Neural progenitor cell (in vitro differentiated cells): ENCODE data around the gene REX1BD. TPM values are rescaled to one million over a fixed set of nuclear protein-coding genes. Genes with fewer than 3 reads are reported as not detected.

Experiments
- DNase-seq: peaks from one replicate; pipeline ENCODE4 v3.0.0-alpha.2; 2016; ENCODE audit warnings: low spot score
- H2AFZ ChIP-seq: fragments of 200-600 bp; sonication (generic); replicated peaks from 2 replicates; pipeline ENCODE4 v1.6.1; 2016; ENCODE audit warnings: antibody characterized with exemption
- H3F3A ChIP-seq: fragments of 200-600 bp; sonication (generic); 2 replicates; pipeline ENCODE4 v1.6.1; 2016; ENCODE audit warnings: antibody characterized with exemption, low read depth
- H3K27ac ChIP-seq: fragments of 200-600 bp; sonication (generic); 2 replicates; pipeline ENCODE4 v1.5.1; 2016; ENCODE audit warnings: mild to moderate bottlenecking
- H3K27me3 ChIP-seq: fragments of 200-600 bp; sonication (generic); 2 replicates; pipeline ENCODE4 v1.6.1; 2016; ENCODE audit warnings: mild to moderate bottlenecking, moderate library complexity
- H3K36me3 ChIP-seq: fragments of 200-600 bp; sonication (generic); 2 replicates; pipeline ENCODE4 v1.5.1; 2016
- H3K4me1 ChIP-seq: fragments of 200-600 bp; sonication (generic); 2 replicates; pipeline ENCODE4 v1.6.1; 2016; ENCODE audit warnings: mixed run types
- H3K4me2 ChIP-seq: fragments of 200-600 bp; sonication (generic); 2 replicates; pipeline ENCODE4 v1.6.1; 2016
- H3K4me3 ChIP-seq: fragments of 200-600 bp; sonication (generic); 2 replicates; pipeline ENCODE4 v1.5.1; 2016
- H3K79me2 ChIP-seq: fragments of 200-600 bp; sonication (generic); 2 replicates; pipeline ENCODE4 v1.6.1; 2016; ENCODE audit warnings: low read depth
- H3K9ac ChIP-seq: fragments of 200-600 bp; sonication (generic); 2 replicates; pipeline ENCODE4 v1.6.1; 2016
- H3K9me3 ChIP-seq: fragments of 200-600 bp; sonication (generic); 2 replicates; pipeline ENCODE4 v1.5.1; 2016; ENCODE audit warnings: low read depth
- H4K20me1 ChIP-seq: fragments of 200-600 bp; sonication (generic); 2 replicates; pipeline ENCODE4 v1.6.1; 2016; ENCODE audit warnings: low read depth
- H3K27ac Mint-ChIP-seq: 3 replicates; pipeline ENCODE4 v1.8.0; 2021; ENCODE audit warnings: mixed read lengths
- H3K27me3 Mint-ChIP-seq: 2 replicates; pipeline ENCODE4 v1.8.0; 2022; ENCODE audit warnings: low read depth, mild to moderate bottlenecking, inconsistent platforms, moderate library complexity, mixed read lengths; ENCODE audit not compliant: insufficient read depth
- H3K36me3 Mint-ChIP-seq: 3 replicates; pipeline ENCODE4 v1.8.0; 2021; ENCODE audit warnings: mixed read lengths
- H3K4me1 Mint-ChIP-seq: 3 replicates; pipeline ENCODE4 v1.8.0; 2021; ENCODE audit warnings: mixed read lengths
- H3K4me3 Mint-ChIP-seq: 3 replicates; pipeline ENCODE4 v1.8.0; 2021; ENCODE audit warnings: mild to moderate bottlenecking, moderate library complexity, mixed read lengths
- H3K9me3 Mint-ChIP-seq: 3 replicates; pipeline ENCODE4 v1.8.0; 2020; ENCODE audit warnings: mixed read lengths
- CTCF ChIP-seq: fragments of 200-600 bp; sonication (generic); IDR thresholded peaks from 2 replicates; pipeline ENCODE4 v1.5.1; 2017; ENCODE audit warnings: antibody characterized with exemption, mild to moderate bottlenecking
- EZH2 ChIP-seq: fragments of 200-600 bp; sonication (generic); IDR thresholded peaks from 2 replicates; pipeline ENCODE4 v1.6.1; 2017; ENCODE audit warnings: antibody characterized with exemption, mild to moderate bottlenecking, moderate library complexity
- EZH2phosphoT487 ChIP-seq: fragments of 200-600 bp; sonication (generic); IDR thresholded peaks from 2 replicates; pipeline ENCODE4 v1.6.1; 2017; ENCODE audit warnings: antibody characterized with exemption
- total RNA-seq: library from RNA; depleted of rRNA; stranded (reverse); fragments of >200 nt; gene quantifications from 2 replicates; pipeline ENCODE4 v1.2.3, GENCODE V29; 2015; ENCODE audit warnings: low replicate concordance

The REX1BD gene
- total RNA-seq, 1 donor from 2014 or later = 41.7 TPM

GRCh38 chr19:18603958-18604819 is 15.6 kb downstream of the REX1BD start:
- Histone ChIP-seq H3K27me3 (peaks cover 98% of the 10 kb centered on the region), H3K27ac (no peak overlapping the region), H3K9ac (no peak overlapping the region), H3K4me1 (peaks cover 21% of the 10 kb centered on the region), H2AFZ (no peak overlapping the region), H3F3A (peaks cover 39% of the 10 kb centered on the region), H3K9me3 (no peaks in the 10 kb centered on the region), H3K4me3 (peak overlapping the region; percentile 6), H3K79me2 (no peaks in the 10 kb centered on the region), H3K36me3 (no peaks in the 10 kb centered on the region), H3K4me2 (peak overlapping the region; percentile 60), H4K20me1 (peaks cover 59% of the 10 kb centered on the region)
- Mint-ChIP-seq H3K27me3 (peaks cover 65% of the 10 kb centered on the region), H3K4me3 (peak overlapping the region; percentile 43), H3K36me3 (peaks cover 2% of the 10 kb centered on the region), H3K4me1 (peaks cover 14% of the 10 kb centered on the region), H3K27ac (no peak overlapping the region), H3K9me3 (peaks cover 2% of the 10 kb centered on the region)
- TF ChIP-seq CTCF (no peak), EZH2 (peak; percentile 41), EZH2phosphoT487 (peak; percentile 54)
- DNase-seq = peak; percentile 68

DNA sequence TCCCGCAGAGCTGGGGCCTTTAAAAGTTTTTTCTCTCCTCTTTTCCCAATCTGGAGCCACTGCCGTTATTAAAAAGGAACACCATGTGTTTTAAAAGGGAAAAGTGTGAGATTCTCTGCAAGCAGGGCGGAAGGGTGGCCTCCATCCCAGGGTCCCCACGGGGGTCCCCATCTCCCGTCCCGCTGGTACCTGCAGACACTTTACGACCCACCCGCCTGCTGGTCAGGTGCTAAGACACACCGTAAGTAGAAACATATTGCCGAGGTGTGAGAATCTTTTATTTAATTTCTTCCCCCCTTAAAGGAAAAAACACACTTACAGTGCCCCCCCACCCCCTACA is 16.2 kb downstream of the REX1BD start:
- Histone ChIP-seq H3K27me3 (peaks cover 98% of the 10 kb centered on the region), H3K79me2 (no peaks in the 10 kb centered on the region), H3K9ac (no peak overlapping the region), H2AFZ (no peak overlapping the region), H3F3A (peaks cover 45% of the 10 kb centered on the region), H4K20me1 (peaks cover 65% of the 10 kb centered on the region), H3K4me2 (peak overlapping the region; percentile 60), H3K9me3 (no peaks in the 10 kb centered on the region), H3K4me3 (no peak overlapping the region), H3K27ac (no peak overlapping the region), H3K4me1 (peaks cover 21% of the 10 kb centered on the region), H3K36me3 (no peaks in the 10 kb centered on the region)
- H3K4me3 Mint-ChIP-seq = peak overlapping the region; percentile 43
- no peak overlapping the region for H3K27ac Mint-ChIP-seq
- no peak for DNase-seq
- H3K27me3 Mint-ChIP-seq = peaks cover 71% of the 10 kb centered on the region
- TF ChIP-seq EZH2phosphoT487 (no peak), CTCF (no peak), EZH2 (no peak)
- H3K36me3 Mint-ChIP-seq = peaks cover 2% of the 10 kb centered on the region
- peaks cover 14% of the 10 kb centered on the region for H3K4me1 Mint-ChIP-seq
- peaks cover 2% of the 10 kb centered on the region for H3K9me3 Mint-ChIP-seq

DNA sequence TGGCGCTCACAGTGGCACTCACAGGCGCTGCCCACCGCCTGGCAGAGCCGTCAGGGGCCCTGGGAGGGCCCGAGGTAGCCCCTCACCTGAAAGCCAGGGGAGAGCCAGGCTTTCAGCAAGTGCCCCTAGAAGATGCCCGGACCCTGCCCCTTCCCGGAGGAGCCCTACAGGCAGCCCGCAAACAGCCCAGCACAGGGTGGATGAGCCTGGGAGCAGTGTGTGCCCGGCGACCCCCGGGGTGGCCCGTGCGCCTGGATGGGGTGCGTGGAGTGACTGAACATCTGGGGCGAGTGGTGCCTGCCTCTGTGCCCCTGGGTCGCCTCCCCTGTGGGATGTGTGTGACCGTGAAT is 16.6 kb downstream of the REX1BD start:
- H3K9ac ChIP-seq = no peak overlapping the region
- H3K27me3 ChIP-seq = peaks cover 98% of the 10 kb centered on the region
- DNase-seq = no peak
- no peak overlapping the region for H3K27ac ChIP-seq
- H3K9me3 ChIP-seq = no peaks in the 10 kb centered on the region
- no peak overlapping the region for H3K4me3 ChIP-seq
- no peaks in the 10 kb centered on the region for H3K79me2 ChIP-seq
- H3K4me1 ChIP-seq = peaks cover 23% of the 10 kb centered on the region
- TF ChIP-seq EZH2phosphoT487 (peak; percentile 26), CTCF (no peak)
- H3K36me3 ChIP-seq = no peaks in the 10 kb centered on the region
- peak overlapping the region; percentile 78 for H3K4me3 Mint-ChIP-seq
- peaks cover 69% of the 10 kb centered on the region for H4K20me1 ChIP-seq
- peaks cover 2% of the 10 kb centered on the region for H3K36me3 Mint-ChIP-seq
- H3K9me3 Mint-ChIP-seq = peaks cover 2% of the 10 kb centered on the region
- peaks cover 49% of the 10 kb centered on the region for H3F3A ChIP-seq
- peak overlapping the region; percentile 57 for H3K4me2 ChIP-seq
- H2AFZ ChIP-seq = no peak overlapping the region
- peak overlapping the region; percentile 74 for H3K27ac Mint-ChIP-seq
- H3K4me1 Mint-ChIP-seq = peaks cover 14% of the 10 kb centered on the region
- H3K27me3 Mint-ChIP-seq = peaks cover 68% of the 10 kb centered on the region
